HG03025 (cell line): ENCODE results near the gene BBS9.

Experiments used
- ATAC-seq: cut with Tn5 transposase; IDR thresholded peaks from one replicate; pipeline ENCODE4 v1.9.1; 2021; ENCODE audit warnings: mild to moderate bottlenecking, moderate library complexity; ENCODE audit not compliant: unreplicated experiment, low FRiP score

Gene BBS9

DNA sequence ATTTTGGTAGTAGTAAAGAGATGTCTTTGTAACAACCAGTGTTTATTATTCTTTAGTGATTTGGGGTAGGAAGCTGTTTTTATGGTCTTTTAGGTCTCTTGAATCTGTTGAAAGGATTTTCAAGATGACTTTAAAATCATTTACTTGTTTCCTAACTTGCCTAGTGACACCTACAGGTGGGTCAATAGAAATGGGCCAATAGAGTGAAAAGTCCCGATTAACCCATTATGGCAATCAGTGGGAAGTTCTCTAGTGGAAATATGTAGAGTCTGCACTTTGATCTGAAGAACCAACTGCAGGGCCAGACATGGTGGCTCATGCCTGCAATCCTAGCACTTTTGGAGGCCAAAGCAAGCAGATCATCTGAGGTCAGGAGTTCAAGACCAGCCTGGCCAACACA lies 401.3 kb downstream of the BBS9 start:
- ATAC-seq: no peak

DNA sequence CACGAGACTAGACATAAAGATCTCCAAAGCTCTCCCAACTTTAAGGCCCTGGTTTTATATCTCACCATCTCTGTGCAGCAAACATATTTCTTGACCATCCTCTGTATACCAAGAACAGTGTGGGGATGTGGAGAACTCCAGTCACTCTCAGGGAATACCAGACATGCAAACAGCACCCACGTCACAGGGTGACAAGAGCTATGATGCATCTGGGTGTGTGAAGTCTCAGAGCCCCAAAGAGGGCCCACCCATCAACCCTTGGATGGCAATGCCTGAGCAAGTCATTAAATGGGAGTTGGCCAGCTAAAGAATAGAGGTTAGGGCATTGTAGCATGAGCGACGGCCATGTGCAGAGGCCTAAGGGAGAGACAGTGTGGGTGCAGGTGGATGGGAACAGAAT lies 402.5 kb downstream of the BBS9 start:
- no peak for ATAC-seq

DNA sequence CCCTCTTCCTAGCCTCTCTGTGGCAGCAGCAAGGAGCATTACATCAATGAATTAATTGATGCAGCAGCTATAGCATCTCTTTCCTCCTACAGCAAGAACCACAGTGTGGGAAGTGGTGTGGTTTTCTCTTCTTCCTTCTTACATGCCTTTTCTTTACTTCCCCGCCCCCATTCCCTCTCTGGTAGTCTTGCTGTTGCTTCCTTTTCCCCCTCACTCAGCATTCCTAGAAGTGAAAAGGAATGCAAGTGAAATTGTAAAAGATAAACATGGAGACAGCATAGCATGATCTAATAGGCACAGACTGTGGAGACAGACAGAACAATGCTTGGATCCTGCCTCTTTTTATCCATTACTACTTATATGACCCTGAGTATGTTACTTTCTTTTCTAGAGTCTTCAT lies 405.5 kb downstream of the BBS9 start:
- no peak for ATAC-seq

DNA sequence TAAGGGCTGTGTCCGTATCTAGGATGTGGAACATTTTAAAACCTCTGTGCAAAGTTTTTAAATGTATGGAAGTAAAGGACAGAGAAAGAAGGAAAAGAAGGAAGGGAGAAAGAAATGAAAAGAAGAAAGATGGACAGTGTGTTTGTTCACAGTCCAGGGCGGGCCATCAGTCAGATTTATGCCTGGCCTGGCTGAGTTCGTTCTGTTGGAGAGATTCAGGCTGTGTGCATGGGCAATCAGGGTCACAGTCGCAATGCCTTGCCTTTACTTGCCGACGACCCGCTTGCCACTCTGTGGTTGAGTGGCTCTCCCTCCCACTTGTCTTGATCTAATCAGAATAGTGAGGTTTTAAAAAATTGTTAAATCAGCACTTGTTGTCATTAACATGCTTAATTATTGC lies 406.6 kb downstream of the BBS9 start:
- no peak for ATAC-seq

DNA sequence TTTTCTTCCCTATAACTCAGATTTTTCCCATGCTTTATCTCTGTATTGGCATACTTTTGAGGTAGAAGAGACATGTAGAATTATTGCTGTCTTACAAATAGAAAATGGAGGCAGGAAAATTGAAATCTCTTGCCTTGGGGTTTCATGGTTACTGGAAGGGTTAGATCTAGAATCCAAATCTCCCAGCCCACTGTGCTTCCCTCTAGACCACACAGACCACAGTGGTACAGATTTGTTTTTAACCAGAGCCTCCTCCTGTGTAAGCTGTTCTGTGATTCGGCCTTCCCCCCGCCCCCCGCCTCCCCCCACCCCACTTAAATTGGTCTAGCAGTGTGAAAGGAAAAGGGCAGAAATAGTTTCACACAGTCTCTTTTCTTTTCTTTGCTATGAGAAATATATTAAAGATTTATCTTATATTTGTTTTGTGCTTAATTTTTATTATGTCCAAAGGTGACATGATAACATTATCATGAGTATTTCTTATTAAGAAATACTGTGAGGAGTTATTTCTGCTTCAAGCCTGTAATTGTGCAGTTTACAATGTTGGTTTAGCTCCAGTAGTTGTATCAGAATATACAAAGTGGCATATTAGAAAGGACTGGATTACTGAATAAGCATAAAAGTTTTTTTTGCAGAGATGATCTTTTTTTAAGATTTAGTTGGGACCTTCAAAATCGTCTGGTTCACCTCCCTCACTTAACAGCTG lies 407.2 kb downstream of the BBS9 start:
- ATAC-seq: no peak

DNA sequence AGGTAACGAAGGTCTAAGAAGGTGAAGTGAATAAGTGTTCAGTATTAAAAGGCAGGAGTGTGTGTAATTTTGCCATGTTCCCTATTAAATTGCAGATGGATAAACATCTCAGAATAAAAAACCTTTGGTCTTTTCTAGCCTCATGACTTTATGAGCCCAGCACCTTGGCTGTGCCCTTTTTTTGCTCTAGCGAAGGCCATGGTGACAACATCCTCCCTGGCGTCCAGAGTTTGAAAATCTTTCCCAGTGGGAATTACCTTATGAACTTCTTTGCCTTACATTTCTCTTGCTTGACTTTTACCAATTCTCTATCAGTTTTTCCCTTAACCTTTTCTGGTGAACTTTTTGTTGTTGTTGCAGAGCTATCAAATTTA lies 407.7 kb downstream of the BBS9 start:
- ATAC-seq: no peak

DNA sequence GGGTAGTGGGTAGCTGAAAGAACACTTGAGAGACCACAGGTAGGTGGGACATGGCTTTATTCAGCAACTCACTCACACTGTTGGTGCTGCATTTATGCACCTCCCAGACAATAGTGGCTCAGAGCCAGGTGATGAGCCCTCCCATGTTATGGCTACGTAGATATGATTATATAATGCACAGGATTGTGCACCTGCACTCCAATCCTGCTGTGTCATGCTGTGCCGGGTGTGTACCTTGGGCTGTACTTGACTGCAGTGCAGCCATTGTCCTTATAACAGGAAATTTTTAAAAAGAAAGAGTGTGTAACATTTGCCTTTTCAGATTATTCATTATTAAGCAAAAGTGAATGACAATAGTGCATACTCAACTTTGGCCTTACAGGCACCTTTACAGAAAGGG lies 409.8 kb downstream of the BBS9 start:
- ATAC-seq: no peak

DNA sequence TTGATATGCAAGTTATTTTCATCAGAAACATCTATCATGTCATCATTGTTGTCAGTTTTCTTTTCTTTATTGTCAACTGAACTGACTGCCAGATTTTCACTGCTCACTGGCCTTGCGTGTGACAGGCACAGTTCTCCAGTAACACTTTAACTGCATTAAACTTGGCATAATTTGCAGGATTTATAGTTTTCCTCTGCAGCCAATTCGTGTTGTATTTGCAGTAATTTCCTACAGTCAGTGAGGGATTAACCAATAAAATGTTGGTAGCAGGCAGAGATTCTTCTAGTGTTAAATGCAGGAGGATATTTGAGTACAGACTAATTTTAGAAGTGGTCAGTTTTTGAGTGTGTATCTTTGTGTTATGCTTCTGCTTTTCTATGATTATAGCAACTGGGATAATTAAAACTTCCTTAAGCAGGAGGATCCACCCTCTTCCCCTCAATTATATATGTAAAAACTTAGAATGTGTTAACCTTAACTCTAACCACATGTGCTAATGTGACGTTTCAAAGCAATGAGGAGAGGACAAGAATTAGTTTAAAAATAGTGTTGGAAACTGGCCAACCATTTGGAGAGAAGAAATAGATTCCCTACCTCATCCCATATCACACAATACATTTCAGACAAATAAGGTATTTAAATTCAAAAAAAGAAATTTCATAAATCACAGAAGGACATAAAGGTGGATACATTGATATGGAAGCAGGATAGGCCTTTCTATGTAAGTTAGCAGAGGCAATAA lies 410.5 kb downstream of the BBS9 start:
- ATAC-seq: no peak

DNA sequence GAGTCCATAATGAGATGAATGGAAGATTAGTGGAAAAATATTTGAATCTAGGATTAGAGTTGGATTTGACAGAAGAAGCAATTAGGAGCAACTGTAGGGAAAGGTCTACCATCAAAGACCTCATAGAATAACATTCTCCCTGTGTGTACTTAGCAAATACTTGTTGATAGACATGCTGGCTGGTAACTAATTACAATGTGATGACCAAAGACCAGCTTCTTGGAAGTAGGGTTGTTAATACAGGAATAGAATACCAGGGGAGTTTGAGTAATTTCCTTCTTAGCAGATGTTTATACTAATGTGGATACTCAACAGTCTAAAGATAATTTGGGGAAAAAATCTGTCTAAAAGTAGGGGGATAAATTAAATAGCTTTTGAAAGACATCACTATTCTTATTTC lies 418.5 kb downstream of the BBS9 start:
- no peak for ATAC-seq

DNA sequence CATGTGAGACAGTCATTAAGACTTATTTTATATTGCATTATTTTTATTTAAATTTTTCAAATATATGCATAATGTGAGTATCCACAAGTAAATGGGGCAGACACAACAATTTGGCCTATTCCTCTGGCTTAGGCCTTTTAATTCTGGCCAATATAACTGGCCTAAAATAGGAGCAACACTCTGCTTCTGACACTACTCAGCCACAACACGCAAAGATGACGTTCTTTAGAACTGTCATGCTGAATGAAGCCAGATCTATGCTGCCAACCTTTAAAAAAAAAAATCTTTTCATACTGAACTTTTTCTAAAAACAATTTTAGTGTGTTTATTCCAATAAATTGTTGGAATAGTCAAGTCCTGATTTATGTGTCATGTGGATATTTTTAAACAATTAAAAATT lies 421.0 kb downstream of the BBS9 start:
- ATAC-seq: no peak

DNA sequence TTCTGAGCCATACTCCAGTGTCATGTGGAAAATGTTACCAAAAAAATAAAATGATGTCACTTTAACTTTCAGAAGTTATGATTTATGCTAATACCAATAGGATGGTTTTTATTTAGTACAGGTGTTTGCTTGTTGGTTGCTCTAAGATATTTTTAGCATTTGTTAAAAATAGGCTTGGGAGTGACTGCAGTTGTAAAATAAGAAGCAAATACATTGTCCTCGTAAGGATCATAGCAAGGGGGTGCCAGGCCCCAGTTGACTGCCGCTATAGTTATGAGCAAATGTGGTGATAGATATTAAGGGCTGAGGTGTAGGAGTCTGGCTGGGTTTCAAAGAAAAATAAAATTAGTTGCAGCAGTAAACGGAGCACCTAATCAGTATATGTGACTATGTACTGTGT lies 421.6 kb downstream of the BBS9 start:
- ATAC-seq: no peak

DNA sequence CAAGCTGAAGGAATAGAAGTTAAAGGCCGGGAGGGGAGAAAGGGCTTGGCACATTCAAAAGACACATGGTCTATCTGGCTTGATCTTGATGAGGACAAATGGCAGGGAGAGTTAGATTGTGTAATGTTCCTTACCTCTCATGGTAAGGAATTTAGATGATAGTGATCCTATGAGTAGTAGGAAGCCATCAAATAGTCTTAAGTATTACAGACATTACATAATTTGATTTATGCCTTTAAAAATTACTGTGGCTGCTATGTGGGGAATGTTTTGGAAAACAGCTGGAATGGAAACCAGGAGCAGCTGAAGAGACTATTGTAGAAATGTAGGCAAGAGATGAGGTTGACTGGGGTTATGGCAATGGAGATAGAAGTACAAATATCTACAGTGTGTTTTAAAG lies 424.7 kb downstream of the BBS9 start:
- ATAC-seq: no peak

DNA sequence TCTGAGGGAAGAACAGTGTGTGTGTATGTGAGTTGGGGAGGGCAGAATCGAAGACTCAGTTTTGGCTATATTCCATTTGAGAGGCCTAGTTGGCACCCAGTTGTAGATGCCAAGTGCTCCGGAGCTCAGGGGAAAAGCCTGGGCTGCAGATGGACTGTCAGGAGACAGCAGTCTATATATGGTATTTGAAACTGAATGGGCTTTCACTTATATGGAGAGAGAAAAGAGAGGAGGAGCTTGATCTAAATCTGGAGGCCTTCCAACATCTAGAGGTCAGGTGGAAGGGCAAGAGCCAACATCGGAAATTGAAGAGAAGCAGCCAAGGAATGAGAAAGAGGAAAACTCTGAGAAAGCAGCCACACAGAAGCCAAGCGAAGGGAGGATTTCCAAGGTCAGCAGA lies 425.2 kb downstream of the BBS9 start:
- ATAC-seq: no peak

DNA sequence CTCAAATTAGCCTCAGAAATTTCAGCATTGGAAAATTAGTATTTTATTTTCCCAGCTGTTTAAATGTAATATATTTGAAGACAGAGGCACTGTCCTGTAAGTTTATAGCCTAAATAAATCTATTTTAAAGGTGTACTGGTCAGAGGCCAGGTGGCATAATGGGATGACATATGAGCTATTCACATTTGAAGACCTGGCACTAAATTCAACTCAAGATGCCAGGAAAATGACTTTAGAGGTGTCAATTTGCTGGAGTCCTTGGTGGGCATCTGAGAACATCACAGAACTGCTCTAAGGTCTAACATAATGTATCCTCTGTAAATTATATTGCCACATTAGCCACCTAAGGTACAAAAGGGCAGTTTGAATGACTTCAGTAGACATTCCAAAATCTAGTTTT lies 427.1 kb downstream of the BBS9 start:
- ATAC-seq: no peak

DNA sequence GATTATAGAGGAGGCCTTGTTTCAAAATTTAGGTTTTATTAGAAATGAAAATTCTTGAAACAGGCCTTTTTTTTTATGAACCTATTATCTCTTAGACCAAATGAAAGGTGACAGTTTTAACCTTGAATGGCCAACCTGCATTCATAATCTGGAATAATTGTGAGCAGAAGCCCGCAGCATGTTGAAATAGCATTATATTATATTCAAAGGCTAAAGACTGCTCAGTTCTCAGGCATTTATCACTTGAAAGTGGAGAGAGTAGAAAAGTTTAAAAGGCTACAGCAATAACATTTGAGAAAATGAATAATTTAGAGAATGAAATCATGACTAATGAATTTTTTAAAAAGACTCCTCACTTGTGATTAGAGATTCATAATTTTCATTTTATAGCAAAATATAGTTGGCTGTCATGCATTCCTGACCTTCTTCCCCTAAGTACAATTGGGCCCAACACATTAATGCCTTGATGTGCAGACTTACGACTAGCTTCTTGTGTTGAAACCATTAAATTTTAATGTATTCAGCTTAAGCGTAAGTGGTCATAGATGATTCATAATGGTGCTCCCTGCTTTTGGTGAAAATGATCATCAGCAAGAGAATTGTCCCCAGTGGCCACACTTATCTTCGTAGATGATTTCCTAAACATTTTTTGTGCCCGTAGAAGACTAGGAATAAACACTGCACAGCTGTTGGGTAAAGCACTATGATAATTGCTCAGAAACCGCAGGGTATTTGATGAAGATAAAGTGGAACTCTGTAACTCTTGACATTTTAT lies 429.4 kb downstream of the BBS9 start:
- no peak for ATAC-seq

DNA sequence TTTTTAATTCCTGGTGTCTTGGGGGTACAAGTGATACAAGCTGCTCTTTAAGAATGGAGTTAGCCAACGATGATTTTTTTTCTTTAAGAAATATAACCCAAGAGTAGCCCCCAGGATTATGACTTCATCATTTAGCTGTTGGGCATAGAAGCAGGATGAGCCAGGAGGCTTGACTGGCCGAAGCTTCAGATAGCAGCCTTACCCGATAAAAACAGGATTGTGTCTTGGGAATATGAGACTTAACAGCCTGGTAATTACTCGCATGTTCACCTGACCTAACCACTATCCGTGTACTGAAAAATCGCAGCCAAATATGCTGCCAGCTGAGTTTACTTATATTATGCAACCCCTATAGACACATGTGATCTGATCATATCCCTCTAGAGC lies 430.0 kb downstream of the BBS9 start:
- ATAC-seq: no peak

DNA sequence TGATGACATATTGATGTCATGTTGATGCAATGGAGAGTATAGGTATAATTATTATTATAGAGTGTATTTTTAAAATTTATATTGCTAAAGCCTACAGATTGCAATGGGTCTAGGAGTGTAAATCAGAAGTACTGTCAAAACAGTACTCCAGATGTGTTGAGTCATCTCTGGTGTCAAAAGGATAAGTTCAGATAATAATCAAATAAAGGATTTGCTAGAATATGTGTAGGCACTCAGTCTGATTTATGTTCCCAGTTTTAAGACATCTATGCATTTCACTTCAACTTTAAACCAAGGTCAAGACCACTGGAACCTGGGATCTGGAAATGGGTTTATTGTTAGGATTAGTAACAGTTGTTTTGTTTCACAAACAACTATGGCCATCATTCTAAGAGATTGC lies 433.6 kb downstream of the BBS9 start:
- ATAC-seq: no peak

DNA sequence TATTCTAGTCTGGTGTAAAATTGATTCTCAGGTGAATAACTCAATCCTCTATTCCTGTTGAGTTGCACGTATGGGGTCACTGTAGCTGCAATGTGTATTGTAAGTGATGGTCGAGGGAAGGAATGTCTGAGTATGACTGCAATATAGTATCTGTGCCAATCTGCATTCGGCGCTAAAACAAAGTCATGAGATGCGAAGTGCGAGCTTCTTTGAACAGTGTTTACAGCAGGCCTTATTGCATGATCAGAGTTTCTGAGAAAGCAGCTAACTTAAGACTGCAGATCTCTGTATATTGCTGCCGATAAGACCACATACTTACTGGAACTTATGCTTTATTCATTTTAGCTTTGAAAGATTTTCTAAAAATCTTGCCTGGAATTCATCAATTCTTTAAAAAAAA lies 434.3 kb downstream of the BBS9 start:
- no peak for ATAC-seq

DNA sequence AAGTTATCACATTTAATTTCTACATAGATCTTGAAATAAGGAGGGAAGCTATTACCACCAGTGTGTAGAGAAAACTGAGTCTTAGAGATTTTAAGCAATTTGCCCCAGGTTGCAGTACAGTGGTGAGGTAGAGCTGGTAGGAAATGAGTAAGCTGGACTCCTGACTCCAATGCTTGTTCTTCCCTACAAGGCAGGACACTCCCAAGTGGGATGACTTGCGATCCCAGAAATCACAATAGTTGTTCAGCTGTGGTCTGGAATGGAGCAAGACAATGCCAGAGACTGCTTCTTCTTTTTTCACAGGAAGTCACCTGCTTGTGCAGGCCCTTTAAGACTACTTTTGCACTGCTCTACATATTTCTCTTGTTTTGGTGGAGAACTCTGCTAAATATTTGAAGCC lies 448.8 kb downstream of the BBS9 start:
- ATAC-seq: no peak

DNA sequence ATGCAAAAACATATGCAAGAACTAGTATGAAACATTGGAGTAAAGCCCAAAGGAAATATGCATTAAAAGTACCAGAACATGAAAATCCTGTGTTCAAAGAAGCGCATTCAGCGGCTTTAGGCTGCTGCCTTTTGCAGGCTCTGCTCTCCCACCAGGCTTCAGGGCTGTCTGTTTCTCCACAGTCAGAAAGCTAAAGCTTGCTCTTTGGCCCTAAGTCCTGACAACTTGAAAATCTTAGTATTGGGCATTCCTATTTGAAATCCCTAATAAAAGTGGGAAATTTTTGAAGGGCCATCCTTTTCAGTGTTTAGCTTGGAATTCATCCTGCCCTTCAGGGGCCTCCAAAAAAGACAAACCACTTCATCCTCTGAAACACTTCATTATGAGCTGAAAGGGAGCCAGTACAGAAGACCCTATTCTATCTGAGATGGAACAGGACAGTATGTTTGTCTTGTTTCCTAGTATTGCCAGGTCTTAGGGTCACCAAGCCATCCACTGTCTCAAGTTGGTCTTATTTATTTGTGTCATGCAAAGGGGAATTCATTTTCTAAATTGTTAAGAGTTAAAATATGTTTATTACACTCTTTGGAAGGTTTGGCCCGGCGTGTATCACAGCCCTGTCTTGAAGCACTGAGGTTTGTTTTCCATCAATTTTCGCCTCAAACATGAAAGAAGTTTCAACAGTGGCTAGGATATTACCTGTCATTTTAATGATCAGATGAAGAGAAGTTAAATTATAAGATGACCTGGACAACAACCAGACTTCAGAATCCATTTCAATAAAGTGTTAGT lies 449.7 kb downstream of the BBS9 start:
- no peak for ATAC-seq

DNA sequence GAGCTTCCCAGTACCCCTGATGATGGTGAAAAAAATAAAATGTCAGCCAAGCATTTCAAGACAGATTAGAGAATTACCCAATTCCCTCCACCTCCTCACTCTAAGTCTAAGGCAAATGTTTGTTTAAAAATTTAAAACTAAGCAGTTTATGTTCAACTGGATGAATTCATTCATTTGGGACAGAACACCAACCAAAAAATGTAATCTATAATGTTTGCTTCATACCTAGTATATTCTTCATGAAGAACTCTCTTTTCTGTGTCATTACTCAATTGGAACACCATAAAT lies 450.3 kb downstream of the BBS9 start:
- ATAC-seq: no peak
